Thoracic aorta (tissue), 2 donors: ENCODE measurements around the gene FRS2. TPM values are rescaled to one million over a fixed set of nuclear protein-coding genes. Genes with fewer than 3 reads are reported as not detected.

Experiments
- ATAC-seq: fragments of 150-250 bp; one replicate; pipeline ENCODE4 v1.8.0; 2017; ENCODE audit warnings: low read depth; ENCODE audit not compliant: insufficient number of reproducible peaks, low FRiP score
- DNase-seq: peaks from one replicate; pipeline ENCODE4 v3.0.0-alpha.2; 2020; ENCODE audit warnings: low spot score
- H3K27ac ChIP-seq, 2 donors: fragments of 200-600 bp; sonication (generic); 1 replicate in 1 of 2; 2 replicates in 1 of 2; pipeline ENCODE4 v1.5.1; 2016; ENCODE audit warnings: mild to moderate bottlenecking in 2 of 2, moderate library complexity in 2 of 2
- H3K27me3 ChIP-seq: fragments of 200-600 bp; sonication (generic); replicated peaks from 2 replicates; pipeline ENCODE4 v1.6.0; 2016; ENCODE audit warnings: mild to moderate bottlenecking; ENCODE audit not compliant: insufficient read depth
- H3K36me3 ChIP-seq: fragments of 200-600 bp; sonication (generic); one replicate; pipeline ENCODE4 v1.5.1; 2016
- H3K4me1 ChIP-seq, 2 donors: fragments of 200-600 bp; sonication (generic); 1 replicate in 1 of 2; 2 replicates in 1 of 2; pipeline versions ENCODE4 v1.5.1 to v1.6.0; 2016; ENCODE audit warnings: low read depth in 2 of 2, mild to moderate bottlenecking in 1 of 2; ENCODE audit not compliant: control insufficient read depth in 1 of 2
- H3K4me3 ChIP-seq: fragments of 200-600 bp; sonication (generic); 2 replicates; pipeline ENCODE4 v1.5.1; 2016; ENCODE audit warnings: mild to moderate bottlenecking
- H3K9me3 ChIP-seq: fragments of 200-600 bp; sonication (generic); 2 replicates; pipeline ENCODE4 v1.5.1; 2016
- CTCF ChIP-seq: fragments of 200-600 bp; sonication (generic); IDR thresholded peaks from one replicate; pipeline ENCODE4 v1.5.1; 2019; ENCODE audit warnings: antibody characterized with exemption
- total RNA-seq, 2 donors: library from RNA; depleted of rRNA; stranded (reverse); fragments of >200 nt; gene quantifications; one replicate each; pipeline versions ENCODE4 v1.1.0 to v1.2.3, GENCODE V29; 2016

The FRS2 gene
- total RNA-seq, 2 donors from 2014 or later: 29.8 to 72.3 TPM

GRCh38 chr12:69437073-69437472 lies 33.1 kb upstream of the FRS2 start:
- no peaks in the 10 kb centered on the region for H3K9me3 ChIP-seq
- no peak for TF ChIP-seq CTCF
- no peak overlapping the region for H3K4me3 ChIP-seq
- H3K27ac ChIP-seq: no peak overlapping the region
- H3K4me1 ChIP-seq: peaks cover 9 to 20% of the 10 kb centered on the region in 2 donors
- ATAC-seq (no peak), DNase-seq (no peak)
- H3K36me3 ChIP-seq: no peaks in the 10 kb centered on the region
- H3K27me3 ChIP-seq: no peaks in the 10 kb centered on the region

- H3K36me3 ChIP-seq: no peaks in the 10 kb centered on the region
- no peak overlapping the region for H3K4me3 ChIP-seq
- TF ChIP-seq CTCF: no peak
- H3K9me3 ChIP-seq: no peaks in the 10 kb centered on the region
- H3K27me3 ChIP-seq: no peaks in the 10 kb centered on the region
- DNase-seq (no peak), ATAC-seq (no peak)
- no peak overlapping the region for H3K27ac ChIP-seq
- H3K4me1 ChIP-seq: peaks cover 9 to 20% of the 10 kb centered on the region in 2 donors
Measured at GRCh38 chr12:69438539-69438938, 31.6 kb upstream of the FRS2 start.

- no peak overlapping the region for H3K27ac ChIP-seq
- TF ChIP-seq CTCF: no peak
Measured at GRCh38 chr12:69440016-69440415, 30.2 kb upstream of the FRS2 start.

GRCh38 chr12:69440886-69441285 lies 29.3 kb upstream of the FRS2 start:
- no peak for TF ChIP-seq CTCF
- Histone ChIP-seq H3K27ac (no peak overlapping the region), H3K36me3 (no peaks in the 10 kb centered on the region), H3K27me3 (no peaks in the 10 kb centered on the region), H3K4me1 (peaks cover 2 to 9% of the 10 kb centered on the region in 2 donors), H3K4me3 (no peak overlapping the region), H3K9me3 (no peaks in the 10 kb centered on the region)
- ATAC-seq (no peak), DNase-seq (no peak)

More at GRCh38 chr12:69440016-69440415, 30.2 kb upstream of the FRS2 start:
- no peak overlapping the region for H3K4me3 ChIP-seq
- DNase-seq (no peak), ATAC-seq (no peak)
- no peaks in the 10 kb centered on the region for H3K36me3 ChIP-seq
- no peaks in the 10 kb centered on the region for H3K27me3 ChIP-seq
- H3K4me1 ChIP-seq: peaks cover 9 to 16% of the 10 kb centered on the region in 2 donors
- H3K9me3 ChIP-seq: no peaks in the 10 kb centered on the region

GRCh38 chr12:69442894-69443293 lies 27.3 kb upstream of the FRS2 start:
- no peaks in the 10 kb centered on the region for H3K36me3 ChIP-seq
- ATAC-seq: no peak

More at GRCh38 chr12:69442894-69443293, 27.3 kb upstream of the FRS2 start:
- DNase-seq: no peak
- no peak for TF ChIP-seq CTCF
- Histone ChIP-seq H3K27me3 (no peaks in the 10 kb centered on the region), H3K9me3 (no peaks in the 10 kb centered on the region), H3K4me3 (no peak overlapping the region), H3K27ac (no peak overlapping the region), H3K4me1 (no peaks in the 10 kb centered on the region)
